GM23248 (cell line): ENCODE measurements around the gene SLC6A2.

Source experiments
- EZH2 ChIP-seq: fragments of 200-600 bp; sonication (generic); IDR thresholded peaks from 2 replicates; pipeline ENCODE4 v1.6.1; 2018; ENCODE audit warnings: antibody characterized with exemption, mild to moderate bottlenecking; ENCODE audit not compliant: insufficient read depth, poor library complexity, severe bottlenecking
- EZH2phosphoT487 ChIP-seq: fragments of 200-600 bp; sonication (generic); IDR thresholded peaks from 2 replicates; pipeline ENCODE4 v1.6.1; 2018; ENCODE audit warnings: antibody characterized with exemption, moderate library complexity, mild to moderate bottlenecking, low read depth; ENCODE audit not compliant: insufficient read depth

DNA sequence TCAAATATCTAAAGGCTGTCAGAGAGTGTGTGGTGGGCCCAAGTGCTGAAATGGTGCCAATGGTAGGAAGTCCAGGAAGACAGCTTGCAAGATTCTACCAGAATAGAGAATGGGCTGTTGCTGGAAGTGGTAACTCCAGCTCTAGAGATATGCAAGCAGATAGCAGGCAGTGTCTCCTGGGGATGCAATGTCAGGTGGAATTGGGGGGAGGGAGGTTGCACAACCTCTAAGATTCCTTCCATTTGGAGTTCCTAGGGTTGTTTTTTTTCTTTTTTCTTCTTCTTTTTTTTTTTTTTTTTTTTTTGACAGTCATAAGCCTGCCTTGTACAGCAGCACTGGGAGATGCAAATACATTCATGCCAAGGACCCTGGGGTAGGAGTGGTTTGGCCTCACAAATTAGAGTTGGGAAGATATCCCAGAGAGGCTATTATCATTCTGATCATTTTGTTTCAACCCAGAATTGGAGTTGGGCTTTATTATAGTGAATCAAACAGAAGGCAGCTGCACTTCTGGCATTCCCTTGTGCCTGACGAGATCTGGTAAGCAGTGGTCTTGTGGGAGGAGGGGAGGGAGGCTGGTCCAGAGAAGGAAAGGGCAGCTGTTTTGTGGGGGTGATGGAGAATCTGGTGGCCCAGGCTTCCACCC is 51.1 kb downstream of the SLC6A2 start:
- TF ChIP-seq EZH2phosphoT487 (no peak), EZH2 (no peak)
